Uterus (tissue), 4 donors: ENCODE results near the gene BRSK2. TPM values are rescaled to one million over a fixed set of nuclear protein-coding genes. Genes with fewer than 3 reads are reported as not detected.

ENCODE experiments used
- DNase-seq, 2 donors: peaks; one replicate each; pipeline ENCODE4 v3.0.0-alpha.2; 2019 to 2020
- H3K27ac ChIP-seq, 2 donors: fragments of 200-600 bp; sonication (generic); 1 replicate in 1 of 2; 2 replicates in 1 of 2; pipeline ENCODE4 v1.5.1; 2016 to 2018
- H3K27me3 ChIP-seq, 2 donors: fragments of 200-600 bp; sonication (generic); one replicate each; pipeline ENCODE4 v1.5.1; 2018 to 2019; ENCODE audit warnings: control low read depth in 1 of 2
- H3K36me3 ChIP-seq, 2 donors: fragments of 200-600 bp; sonication (generic); one replicate each; pipeline ENCODE4 v1.5.1; 2019; ENCODE audit warnings: control low read depth in 1 of 2
- H3K4me1 ChIP-seq, 2 donors: fragments of 200-600 bp; sonication (generic); one replicate each; pipeline ENCODE4 v1.5.1; 2018 to 2019; ENCODE audit warnings: control low read depth in 1 of 2
- H3K4me3 ChIP-seq, 2 donors: fragments of 200-600 bp; sonication (generic); 1 replicate in 1 of 2; 2 replicates in 1 of 2; pipeline ENCODE4 v1.5.1; 2018 to 2019; ENCODE audit warnings: mild to moderate bottlenecking in 1 of 2
- H3K9me3 ChIP-seq, 2 donors: fragments of 200-600 bp; sonication (generic); one replicate each; pipeline ENCODE4 v1.5.1; 2019; ENCODE audit warnings: control low read depth in 1 of 2
- CTCF ChIP-seq, 4 experiments: fragments of 200-600 bp in 2 of 4; fragments of 450-650 bp in 2 of 4; sonication (generic) in 2 of 4; IDR thresholded peaks; one replicate each; pipeline ENCODE4 v1.5.1; 2016 to 2019; ENCODE audit warnings: antibody characterized with exemption in 4 of 4, mild to moderate bottlenecking in 2 of 4, moderate library complexity in 1 of 4
- POLR2A ChIP-seq, 2 donors: fragments of 450-650 bp; IDR thresholded peaks; one replicate each; pipeline ENCODE4 v1.6.1; 2016; ENCODE audit warnings: antibody characterized with exemption in 2 of 2, mild to moderate bottlenecking in 1 of 2, moderate library complexity in 1 of 2
- intact Hi-C: fragments of 100-400 bp; cut with DNase I; formaldehyde crosslinking; loops from one replicate; pipeline ENCODE4 v1.15.1; 2023; ENCODE audit warnings: low total_unique reads
- total RNA-seq, 4 donors: library from RNA; depleted of rRNA in 3 of 4; stranded (reverse); fragments of >200 nt in 3 of 4; gene quantifications; one replicate each; pipeline versions ENCODE4 v1.1.0 to v1.2.4, GENCODE V29; 2014 to 2023
- donor health status: DM: yes; HTN: yes; CAD: no.

Gene BRSK2
- total RNA-seq, 4 donors from 2014 or later, result 1.5 to 2.2 TPM; not detected in 2

GRCh38 chr11:1348146-1348795, 41.5 kb upstream of the BRSK2 start:
- H3K9me3 ChIP-seq, result no peaks in the 10 kb centered on the region
- no peaks in the 10 kb centered on the region for H3K27me3 ChIP-seq
- H3K27ac ChIP-seq, result no peak overlapping the region
- H3K4me1 ChIP-seq, result no peaks in the 10 kb centered on the region
- TF ChIP-seq POLR2A (IDR thresholded peaks at IDR 0.05) (no peak), CTCF (IDR thresholded peaks at IDR 0.05) (no peak)
- no peak overlapping the region for H3K4me3 ChIP-seq
- no peak for DNase-seq
- no peaks in the 10 kb centered on the region for H3K36me3 ChIP-seq
- intact Hi-C loops, result loop anchor here (10.0 kb wide), 1 partner anchor 57 kb away; no protein-coding TSS in a partner anchor

- Histone ChIP-seq H3K4me3 (no peak overlapping the region), H3K27me3 (no peaks in the 10 kb centered on the region), H3K27ac (no peak overlapping the region), H3K4me1 (no peaks in the 10 kb centered on the region), H3K9me3 (no peaks in the 10 kb centered on the region), H3K36me3 (no peaks in the 10 kb centered on the region)
- DNase-seq, result no peak
- intact Hi-C loops, result loop anchor here (10.0 kb wide), 1 partner anchor 56 kb away; no protein-coding TSS in a partner anchor
- TF ChIP-seq CTCF (IDR thresholded peaks at IDR 0.05) (no peak), POLR2A (IDR thresholded peaks at IDR 0.05) (no peak)
Measured at GRCh38 chr11:1348796-1349326, 40.9 kb upstream of the BRSK2 start.

DNA sequence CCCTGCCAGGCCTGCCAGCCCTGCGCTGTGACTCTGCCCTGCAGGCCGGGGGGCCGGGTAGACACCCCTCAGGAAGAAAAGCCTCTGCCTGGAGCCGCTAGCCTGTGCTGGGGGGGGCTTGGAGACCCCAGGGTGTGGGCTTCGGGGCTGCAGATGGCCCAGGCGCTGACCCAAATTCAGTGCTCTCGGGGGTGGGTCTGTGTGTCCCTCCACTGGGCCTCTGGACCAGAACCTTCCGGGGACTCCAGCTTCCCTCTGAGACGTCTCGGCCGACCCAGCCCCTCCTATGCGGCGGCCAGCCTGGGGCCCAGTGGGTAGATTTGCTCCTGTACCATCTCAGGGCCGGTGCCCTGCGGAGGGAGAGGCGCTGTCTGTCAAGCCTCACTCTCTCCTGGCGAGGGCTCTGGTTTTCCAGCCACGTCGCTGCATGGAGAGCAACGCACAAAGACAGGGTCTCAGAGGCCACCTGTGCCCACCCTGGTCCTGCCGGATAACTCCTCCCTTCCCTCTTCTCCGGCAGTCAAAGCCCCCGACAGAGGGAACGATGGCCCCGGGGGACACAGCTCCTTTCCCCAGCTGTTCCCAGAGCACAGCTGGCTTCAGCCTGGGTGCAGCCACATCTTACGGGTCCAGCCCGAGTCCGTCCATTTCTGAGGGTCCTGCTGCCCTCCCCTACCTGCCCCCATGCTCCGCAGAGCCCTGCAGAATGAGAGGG, 40.2 kb upstream of the BRSK2 start:
- H3K4me3 ChIP-seq, result no peak overlapping the region
- TF ChIP-seq CTCF (IDR thresholded peaks at IDR 0.05), result no peak
- TF ChIP-seq POLR2A (IDR thresholded peaks at IDR 0.05), result no peak
- intact Hi-C loops, result loop anchor here (10.0 kb wide), 1 partner anchor 55 kb away; no protein-coding TSS in a partner anchor
- no peak overlapping the region for H3K27ac ChIP-seq
- no peaks in the 10 kb centered on the region for H3K9me3 ChIP-seq
- H3K4me1 ChIP-seq, result no peaks in the 10 kb centered on the region
- DNase-seq, result no peak
- no peaks in the 10 kb centered on the region for H3K27me3 ChIP-seq
- no peaks in the 10 kb centered on the region for H3K36me3 ChIP-seq

DNA sequence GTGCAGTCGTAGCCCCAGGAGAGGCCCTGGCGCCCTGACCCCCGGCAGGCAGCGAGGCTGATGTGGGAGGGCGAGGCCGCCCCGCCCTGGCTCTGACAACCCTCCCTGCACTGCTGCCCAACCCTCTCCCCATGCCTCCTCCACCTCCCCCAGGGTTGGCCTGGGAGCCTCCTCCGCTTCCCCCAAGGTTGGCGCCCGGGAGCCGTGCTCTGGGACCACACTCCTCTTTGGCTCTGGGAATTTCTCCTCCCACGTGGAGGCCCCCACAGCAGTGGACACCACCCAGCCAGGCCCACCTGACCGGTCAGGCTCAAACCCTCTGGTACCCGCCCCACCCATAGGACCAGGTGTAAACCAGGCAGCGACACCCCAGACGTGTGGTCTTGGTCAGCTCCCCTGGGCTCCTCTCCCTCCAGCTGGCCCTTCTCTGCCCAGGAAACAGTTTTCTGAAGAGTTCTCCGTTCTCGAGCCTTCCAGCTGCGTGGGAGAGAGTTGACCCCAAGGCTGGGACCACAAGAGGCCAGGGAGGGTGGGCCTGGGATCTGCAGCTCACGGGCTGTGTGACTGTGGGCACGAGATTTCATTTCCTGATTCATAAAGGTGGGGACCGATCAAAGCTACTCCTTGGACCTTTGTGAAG, 39.5 kb upstream of the BRSK2 start:
- Histone ChIP-seq H3K36me3 (no peaks in the 10 kb centered on the region), H3K9me3 (no peaks in the 10 kb centered on the region), H3K27ac (no peak overlapping the region), H3K4me3 (no peak overlapping the region), H3K27me3 (no peaks in the 10 kb centered on the region), H3K4me1 (no peaks in the 10 kb centered on the region)
- intact Hi-C loops, result no loop called here
- no peak for DNase-seq
- TF ChIP-seq POLR2A (IDR thresholded peaks at IDR 0.05) (no peak), CTCF (IDR thresholded peaks at IDR 0.05) (no peak)
